Sciatic nerve (tissue), 2 donors: ENCODE results near the gene ZNF804B. TPM values are rescaled to one million over a fixed set of nuclear protein-coding genes. Genes with fewer than 3 reads are reported as not detected.

ENCODE experiments used
- ATAC-seq: fragments of 200-7000 bp; cut with Tn5 transposase; one replicate; pipeline ENCODE4 v1.9.1; 2020; ENCODE audit warnings: mild to moderate bottlenecking, moderate library complexity
- DNase-seq: peaks from one replicate; pipeline ENCODE4 v3.0.0-alpha.2; 2020; ENCODE audit warnings: low spot score
- intact Hi-C: fragments of 100-400 bp; cut with DNase I; formaldehyde crosslinking; loops from one replicate; pipeline ENCODE4 v1.14.2; 2022
- total RNA-seq: library from RNA; stranded (reverse); fragmentation: NEBNext Ultra II Directional; extraction: Animal tissue kit (Norgen Biotek cat#: 25700); gene quantifications from one replicate; pipeline ENCODE4 v1.2.1, GENCODE V29; 2021
- donor health status: DM: no; HTN: no; CAD: no.
- donor health status: DM: no; HTN: no; CAD: no.

ZNF804B gene
- total RNA-seq, 1 donor from 2014 or later = not detected

DNA sequence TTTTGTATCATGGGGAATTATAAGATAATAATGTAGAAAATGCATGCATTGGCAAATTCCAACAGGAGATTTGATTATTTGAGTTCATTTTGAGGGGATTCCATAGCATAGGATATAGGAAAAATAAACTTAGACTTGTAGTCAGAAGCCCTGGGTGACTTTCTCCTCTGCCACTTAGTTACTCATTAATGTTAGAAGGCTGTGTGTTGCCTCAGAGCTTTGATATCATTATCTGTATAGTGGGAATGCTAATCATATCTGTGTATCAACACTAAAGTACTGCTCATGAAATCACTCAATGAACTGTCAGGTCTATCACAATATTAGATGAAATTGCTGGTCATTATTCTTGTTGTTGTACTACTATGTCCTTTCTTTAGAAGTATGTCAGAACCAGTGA is 59.1 kb downstream of the ZNF804B start:
- DNase-seq (no peak), ATAC-seq (no peak)
- intact Hi-C loops = no loop called here

DNA sequence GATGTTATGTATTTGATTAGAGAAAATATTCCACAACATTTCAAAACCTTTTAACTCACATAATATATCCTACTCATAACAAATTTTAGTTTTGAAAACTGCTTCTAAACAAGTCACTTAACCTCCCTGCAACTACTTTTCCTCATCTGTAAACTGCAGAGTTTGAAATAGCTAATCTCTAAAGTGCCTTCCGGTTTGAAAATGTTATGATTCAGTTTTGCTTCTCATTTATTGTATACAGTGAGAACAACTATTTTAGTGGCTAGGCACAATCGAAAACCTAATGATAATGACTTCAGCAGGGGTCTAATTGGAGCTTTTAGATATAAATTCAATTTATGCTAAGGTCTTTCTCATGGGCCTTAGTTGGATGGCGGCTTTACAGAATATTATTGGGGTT is 66.7 kb downstream of the ZNF804B start:
- DNase-seq (no peak), ATAC-seq (no peak)
- intact Hi-C loops = no loop called here

DNA sequence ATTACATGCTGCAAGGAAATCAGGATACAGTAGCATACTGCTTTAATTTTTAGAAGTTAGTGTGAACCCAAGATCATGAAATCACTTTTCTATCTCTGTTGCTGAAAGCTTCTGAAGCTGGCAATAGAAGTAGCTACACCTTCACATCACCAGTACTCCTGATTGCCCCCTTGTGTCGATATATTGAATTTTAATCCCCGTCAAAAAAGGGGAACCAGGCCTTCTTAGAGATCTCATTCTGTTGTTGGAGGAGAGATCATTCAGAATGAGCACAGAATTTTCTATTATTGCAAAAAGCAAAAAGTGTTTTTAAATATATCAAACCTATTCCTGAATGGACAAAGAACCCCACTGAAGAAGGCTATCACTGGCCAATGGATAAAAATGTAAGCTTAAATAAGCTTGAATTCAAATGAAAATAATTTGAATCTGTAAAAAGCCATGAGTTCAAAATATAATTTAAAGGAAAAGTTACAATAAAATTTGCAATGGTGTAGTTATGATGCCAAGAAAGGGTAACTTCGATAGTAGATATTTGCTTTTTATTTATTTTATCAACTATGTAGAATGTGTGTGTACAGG is 75.7 kb downstream of the ZNF804B start:
- DNase-seq = no peak
- no peak for ATAC-seq
- intact Hi-C loops = no loop called here

DNA sequence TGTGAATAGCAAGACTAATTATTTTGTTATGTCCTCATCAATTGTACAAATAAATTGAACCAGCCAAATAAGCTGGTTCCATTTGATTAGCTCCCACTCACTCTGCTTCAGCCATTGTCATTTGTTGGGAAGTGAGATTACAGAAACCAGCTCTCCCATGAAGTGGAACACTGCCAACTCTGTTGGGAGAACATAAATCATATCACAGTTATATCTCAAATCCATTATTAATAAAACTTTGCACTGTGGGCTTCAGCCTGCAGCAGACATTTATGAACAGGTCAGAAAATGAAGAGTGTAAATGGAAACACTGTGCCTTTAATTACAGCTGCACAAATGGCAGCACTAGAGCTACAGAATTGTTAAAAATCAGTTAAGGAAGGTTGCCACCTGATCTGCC is 82.7 kb downstream of the ZNF804B start:
- ATAC-seq (no peak), DNase-seq (no peak)
- intact Hi-C loops = no loop called here

GRCh38 chr7:88845091-88845490 is 85.6 kb downstream of the ZNF804B start:
- intact Hi-C loops = no loop called here
- ATAC-seq = no peak

DNA sequence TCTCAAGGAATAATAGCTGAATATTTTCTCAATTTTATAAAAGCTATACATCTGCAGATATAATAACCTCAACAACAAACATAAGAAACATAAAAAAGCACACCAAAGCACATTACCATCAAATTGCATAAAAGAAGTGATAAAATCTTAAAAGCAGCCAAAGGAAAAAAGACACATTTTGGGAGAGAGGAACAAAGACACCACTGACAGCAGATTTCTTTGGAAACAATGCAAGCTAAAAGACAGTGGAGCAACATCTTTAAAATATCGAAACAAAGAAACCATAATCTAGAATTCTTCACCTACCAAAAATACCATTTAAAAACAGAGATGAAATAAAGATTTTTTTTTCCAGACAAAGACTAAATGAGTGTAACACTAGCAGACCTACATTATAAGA is 91.7 kb downstream of the ZNF804B start:
- DNase-seq (no peak), ATAC-seq (no peak)
- intact Hi-C loops = no loop called here

More at GRCh38 chr7:88845091-88845490, 85.6 kb downstream of the ZNF804B start:
- no peak for DNase-seq

GRCh38 chr7:88859288-88859687 is 99.8 kb downstream of the ZNF804B start:
- intact Hi-C loops = no loop called here
- DNase-seq (no peak), ATAC-seq (no peak)

GRCh38 chr7:88866265-88866863 is 106.9 kb downstream of the ZNF804B start:
- intact Hi-C loops = no loop called here
- ATAC-seq = no peak
- no peak for DNase-seq

- ATAC-seq (no peak), DNase-seq (no peak)
- intact Hi-C loops = no loop called here
Measured at GRCh38 chr7:88867158-88867557, 107.7 kb downstream of the ZNF804B start.

- no peak for DNase-seq
- ATAC-seq = no peak
- intact Hi-C loops = no loop called here
Measured at GRCh38 chr7:88868456-88868855, 109.0 kb downstream of the ZNF804B start.

- ATAC-seq = no peak
- no peak for DNase-seq
- intact Hi-C loops = no loop called here
Measured at GRCh38 chr7:88881136-88881535, 121.6 kb downstream of the ZNF804B start.

- DNase-seq = no peak
- intact Hi-C loops = no loop called here
- no peak for ATAC-seq
Measured at GRCh38 chr7:88885131-88885530, 125.6 kb downstream of the ZNF804B start.

DNA sequence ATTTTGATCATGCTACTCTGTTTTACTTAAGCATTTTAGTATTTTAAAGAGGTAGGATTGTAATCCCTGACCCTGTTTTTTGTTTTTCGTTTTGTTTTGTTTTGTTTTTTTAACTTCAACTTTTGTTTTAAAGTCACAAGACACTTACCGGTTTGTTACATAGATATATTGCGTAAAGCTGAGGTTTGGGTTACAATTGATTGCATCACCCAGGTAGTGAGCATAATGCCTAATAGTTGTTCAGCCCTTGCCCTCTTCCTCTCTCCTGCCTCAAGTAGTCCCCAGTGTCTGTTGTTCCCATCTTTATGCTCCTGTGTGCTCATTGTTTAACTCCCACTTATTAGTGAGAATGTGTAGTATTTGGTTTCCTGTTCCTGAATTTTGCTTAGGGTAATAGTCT is 129.2 kb downstream of the ZNF804B start:
- no peak for ATAC-seq
- DNase-seq = no peak
- intact Hi-C loops = no loop called here

GRCh38 chr7:88910516-88910915 is 151.0 kb downstream of the ZNF804B start:
- no peak for DNase-seq
- intact Hi-C loops = no loop called here

DNA sequence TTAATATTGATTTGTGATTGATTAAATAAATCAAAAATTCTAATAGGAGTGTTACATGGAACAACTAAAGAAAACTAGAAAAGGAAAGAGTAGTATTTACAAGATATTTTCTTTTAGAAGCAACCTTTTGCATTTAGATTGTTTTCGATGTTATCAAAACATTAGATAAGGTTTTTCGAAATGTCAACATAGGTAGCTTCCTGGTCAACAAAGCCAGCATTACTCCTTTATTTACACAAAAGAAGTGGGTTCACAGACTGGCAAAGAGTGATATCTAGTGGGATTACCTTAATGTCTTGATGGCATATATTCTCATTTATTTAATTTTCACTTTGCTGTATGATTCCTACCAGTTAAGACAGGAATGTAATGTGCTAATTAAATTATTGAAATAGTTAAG is 153.4 kb downstream of the ZNF804B start:
- intact Hi-C loops = no loop called here
- DNase-seq = no peak
- no peak for ATAC-seq

More at GRCh38 chr7:88910516-88910915, 151.0 kb downstream of the ZNF804B start:
- no peak for ATAC-seq

DNA sequence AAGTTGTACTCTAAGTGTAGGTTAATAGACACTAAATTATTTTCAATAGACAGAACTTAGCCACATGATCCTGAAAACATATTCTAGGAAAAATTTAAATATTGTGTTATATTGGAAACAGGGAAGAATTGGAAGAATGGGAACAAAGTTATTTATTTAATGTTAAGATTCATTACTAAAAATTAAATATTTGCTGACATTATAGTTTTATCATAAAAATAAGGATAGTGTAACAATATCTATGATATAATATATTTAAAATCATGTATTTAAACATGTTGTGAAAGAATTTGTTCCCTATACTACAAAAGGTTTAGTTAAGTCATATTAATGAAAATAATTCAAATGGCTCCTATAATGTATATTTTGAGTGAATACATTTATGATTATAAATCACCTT is 156.1 kb downstream of the ZNF804B start:
- ATAC-seq (no peak), DNase-seq (no peak)
- intact Hi-C loops = no loop called here

DNA sequence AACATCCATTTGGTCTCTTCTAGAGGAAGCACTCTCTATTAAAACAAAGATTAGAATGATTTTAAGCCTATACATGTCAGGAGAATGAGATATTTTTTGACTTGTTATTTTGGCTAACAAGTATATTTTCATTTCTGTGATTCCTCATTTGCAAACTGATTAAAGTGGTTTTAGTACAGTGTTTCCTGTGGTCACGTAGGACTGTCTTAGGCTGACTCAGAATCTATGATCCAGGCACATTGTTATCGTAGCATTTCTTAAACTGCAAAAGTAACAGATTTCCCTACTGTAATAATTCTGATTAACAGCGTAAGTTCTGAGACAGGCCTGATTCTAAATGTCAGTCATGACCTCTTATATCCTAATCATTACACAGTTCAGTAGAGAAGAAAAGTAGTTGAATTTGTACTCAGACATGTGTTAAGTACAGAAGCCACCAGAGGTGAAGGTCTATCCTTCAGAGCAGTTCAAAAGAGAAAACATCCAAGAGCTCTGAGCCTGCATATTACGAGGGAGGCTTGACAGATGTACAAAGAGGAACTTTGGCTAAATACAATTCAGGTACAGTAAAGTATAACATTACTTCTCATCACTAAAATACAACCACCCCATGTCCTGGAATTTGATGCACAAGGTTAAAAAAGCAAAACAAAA is 160.1 kb downstream of the ZNF804B start:
- DNase-seq = no peak
- no peak for ATAC-seq
- intact Hi-C loops = no loop called here

DNA sequence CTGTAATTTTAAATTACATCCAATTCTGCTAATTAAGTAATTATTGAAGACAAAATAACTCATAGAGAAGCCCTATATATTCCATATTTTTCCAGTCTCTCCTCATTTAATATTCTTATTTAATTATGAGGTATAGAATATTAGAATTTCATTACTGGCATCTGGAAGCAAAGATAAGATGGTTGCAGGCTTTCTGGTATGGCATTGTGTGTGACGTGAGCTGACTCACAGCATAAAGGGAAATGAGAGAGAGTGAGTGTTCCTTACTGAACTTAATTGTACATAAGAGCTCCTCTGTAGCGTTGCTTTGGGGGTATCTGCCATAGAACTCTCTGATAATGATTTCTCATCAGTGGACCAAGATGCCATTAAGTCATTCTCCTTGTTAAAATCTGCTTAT is 163.4 kb downstream of the ZNF804B start:
- no peak for DNase-seq
- intact Hi-C loops = no loop called here
- no peak for ATAC-seq

GRCh38 chr7:88928276-88928675 is 168.8 kb downstream of the ZNF804B start:
- DNase-seq (no peak), ATAC-seq (no peak)
- intact Hi-C loops = no loop called here

- intact Hi-C loops = no loop called here
- DNase-seq = no peak
- no peak for ATAC-seq
Measured at GRCh38 chr7:88929719-88930118, 170.2 kb downstream of the ZNF804B start.

GRCh38 chr7:88933285-88933684 is 173.8 kb downstream of the ZNF804B start:
- ATAC-seq = no peak
- DNase-seq = no peak
- intact Hi-C loops = no loop called here
